ENCODE results near the gene HDAC9.

Gene HDAC9

GRCh38 chr7:18703685-18704084 lies 208.1 kb downstream of the HDAC9 start (continued):
- TF ChIP-seq ZNF518A (tag by site-specific recombination; conservative IDR thresholded peaks at IDR 0.05; ENCODE audit: low read depth) (no peak), RBAK (tag by site-specific recombination; IDR thresholded peaks at IDR 0.05) (no peak), YY2 (tag by site-specific recombination; IDR thresholded peaks at IDR 0.05) (no peak), ZNF221 (tag by site-specific recombination; IDR thresholded peaks at IDR 0.05; ENCODE audit: borderline replicate concordance) (no peak), ZNF174 (tag by site-specific recombination; IDR thresholded peaks at IDR 0.05) (no peak)

- no peaks in the 10 kb centered on the region for H3K9me3 ChIP-seq (ENCODE audit: control insufficient read depth, insufficient read depth, low read depth, low read length)
- H3K4me3 ChIP-seq (ENCODE audit: low read depth, low read length) = no peak overlapping the region
- TF ChIP-seq ZSCAN16 (tag by site-specific recombination; IDR thresholded peaks at IDR 0.05) = no peak
- TF ChIP-seq ZNF16 (tag by site-specific recombination; IDR thresholded peaks at IDR 0.05; ENCODE audit: low read depth) = no peak
- no peak for TF ChIP-seq GLIS1 (tag by site-specific recombination; IDR thresholded peaks at IDR 0.05)
- ChIA-PET POLR2A (no interaction called here), CTCF (no interaction called here)
- H3K27ac ChIP-seq (ENCODE audit: extremely low read depth, low read depth, low read length) = no peak overlapping the region
- no peaks in the 10 kb centered on the region for H3K36me3 ChIP-seq (ENCODE audit: control insufficient read depth in 2 of 2, insufficient read depth in 1 of 2, low read length in 2 of 2)
- no peaks in the 10 kb centered on the region for H3K4me1 ChIP-seq (ENCODE audit: control insufficient read depth, insufficient read depth, low read length)
Observed at GRCh38 chr7:18706670-18707069, 211.1 kb downstream of the HDAC9 start.

- Histone ChIP-seq H3K27ac (ENCODE audit: extremely low read depth, low read depth, low read length) (no peak overlapping the region), H3K4me1 (ENCODE audit: control insufficient read depth, insufficient read depth, low read length) (no peaks in the 10 kb centered on the region), H3K4me3 (ENCODE audit: low read depth, low read length) (no peak overlapping the region), H3K9me3 (ENCODE audit: control insufficient read depth, insufficient read depth, low read depth, low read length) (no peaks in the 10 kb centered on the region), H3K36me3 (ENCODE audit: control insufficient read depth in 2 of 2, insufficient read depth in 1 of 2, low read length in 2 of 2) (no peaks in the 10 kb centered on the region)
- ChIA-PET POLR2A (no interaction called here), CTCF (no interaction called here)
- TF ChIP-seq ZNF555 (tag by site-specific recombination; conservative IDR thresholded peaks at IDR 0.05) (no peak), ZSCAN23 (tag by site-specific recombination; IDR thresholded peaks at IDR 0.05) (no peak), ZNF549 (tag by site-specific recombination; IDR thresholded peaks at IDR 0.05) (no peak), YY1 (tag by site-specific recombination; IDR thresholded peaks at IDR 0.05) (no peak), ZNF670 (tag by site-specific recombination; IDR thresholded peaks at IDR 0.05; ENCODE audit: low read depth) (no peak), IKZF3 (tag by site-specific recombination; IDR thresholded peaks at IDR 0.05) (no peak), ZSCAN16 (tag by site-specific recombination; IDR thresholded peaks at IDR 0.05) (no peak), ZNF214 (tag by site-specific recombination; IDR thresholded peaks at IDR 0.05; ENCODE audit: borderline replicate concordance) (no peak), KLF10 (tag by site-specific recombination; IDR thresholded peaks at IDR 0.05) (no peak), GFI1B (tag by site-specific recombination; IDR thresholded peaks at IDR 0.05) (no peak), ZNF561 (tag by site-specific recombination; IDR thresholded peaks at IDR 0.05; ENCODE audit: borderline replicate concordance) (no peak), OVOL3 (tag by site-specific recombination; IDR thresholded peaks at IDR 0.05) (no peak), ZNF654 (tag by site-specific recombination; IDR thresholded peaks at IDR 0.05; ENCODE audit: low read depth) (no peak), ZNF157 (tag by site-specific recombination; IDR thresholded peaks at IDR 0.05) (no peak), ZNF221 (tag by site-specific recombination; IDR thresholded peaks at IDR 0.05; ENCODE audit: borderline replicate concordance) (no peak), ZBTB7A (tag by site-specific recombination; IDR thresholded peaks at IDR 0.05; ENCODE audit: low read depth) (no peak), EGR2 (tag by site-specific recombination; IDR thresholded peaks at IDR 0.05; ENCODE audit: low read depth) (no peak), ZSCAN4 (tag by site-specific recombination; IDR thresholded peaks at IDR 0.05) (no peak)
Observed at GRCh38 chr7:18708204-18708603, 212.7 kb downstream of the HDAC9 start.
